ENCODE measurements around the gene MRPL17.

DNA sequence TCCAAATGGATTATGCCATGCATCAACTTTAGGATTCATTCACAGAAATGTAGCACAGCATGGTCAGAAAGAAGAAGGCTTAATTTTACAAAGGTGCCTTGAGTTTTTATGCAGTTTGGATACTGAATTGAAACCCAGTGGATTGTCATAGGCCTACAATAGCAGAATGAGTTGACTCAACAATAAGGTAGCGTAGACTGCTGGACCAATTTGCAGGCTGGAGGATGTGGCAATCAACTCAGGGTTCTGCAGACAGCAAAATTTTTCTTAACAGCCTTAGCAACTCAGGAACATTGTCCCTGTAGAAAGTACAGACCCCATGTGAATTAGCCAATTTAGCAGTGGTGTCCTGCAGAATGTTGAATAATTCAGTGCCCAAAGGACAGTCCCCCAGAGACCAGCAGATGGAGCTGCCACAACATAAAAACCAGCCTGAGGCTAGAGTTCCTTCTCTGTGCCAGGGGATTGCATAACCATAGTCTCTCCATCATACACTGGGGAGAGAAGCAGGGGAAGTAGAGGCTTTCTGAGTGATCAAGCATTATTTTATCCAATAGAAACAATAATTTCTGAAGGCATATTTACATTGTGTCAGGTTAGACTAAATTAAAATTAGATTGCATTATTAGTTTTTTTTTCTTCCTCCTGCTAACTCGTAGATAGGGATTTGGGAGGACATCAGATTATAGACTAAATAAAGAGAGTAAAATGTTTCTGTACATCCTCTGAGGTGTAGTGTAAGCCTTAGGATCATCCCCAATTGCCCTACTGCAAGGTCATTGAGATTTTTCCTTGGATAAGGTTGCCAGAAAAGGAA lies 20.3 kb upstream of the MRPL17 start:
- TF ChIP-seq, protein P1, sequence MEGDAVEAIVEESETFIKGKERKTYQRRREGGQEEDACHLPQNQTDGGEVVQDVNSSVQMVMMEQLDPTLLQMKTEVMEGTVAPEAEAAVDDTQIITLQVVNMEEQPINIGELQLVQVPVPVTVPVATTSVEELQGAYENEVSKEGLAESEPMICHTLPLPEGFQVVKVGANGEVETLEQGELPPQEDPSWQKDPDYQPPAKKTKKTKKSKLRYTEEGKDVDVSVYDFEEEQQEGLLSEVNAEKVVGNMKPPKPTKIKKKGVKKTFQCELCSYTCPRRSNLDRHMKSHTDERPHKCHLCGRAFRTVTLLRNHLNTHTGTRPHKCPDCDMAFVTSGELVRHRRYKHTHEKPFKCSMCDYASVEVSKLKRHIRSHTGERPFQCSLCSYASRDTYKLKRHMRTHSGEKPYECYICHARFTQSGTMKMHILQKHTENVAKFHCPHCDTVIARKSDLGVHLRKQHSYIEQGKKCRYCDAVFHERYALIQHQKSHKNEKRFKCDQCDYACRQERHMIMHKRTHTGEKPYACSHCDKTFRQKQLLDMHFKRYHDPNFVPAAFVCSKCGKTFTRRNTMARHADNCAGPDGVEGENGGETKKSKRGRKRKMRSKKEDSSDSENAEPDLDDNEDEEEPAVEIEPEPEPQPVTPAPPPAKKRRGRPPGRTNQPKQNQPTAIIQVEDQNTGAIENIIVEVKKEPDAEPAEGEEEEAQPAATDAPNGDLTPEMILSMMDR (IDR thresholded peaks at IDR 0.05): peak; percentile 16 to 47 (median 31)
- TF ChIP-seq POLR2A (IDR thresholded peaks at IDR 0.05): no peak

Data from testis (tissue), 2 donors.